ENCODE results near the gene KNCN.

- no peak for TF ChIP-seq CTCF (IDR thresholded peaks at IDR 0.05; ENCODE audit: poor library complexity, severe bottlenecking)
- TF ChIP-seq MXI1 (conservative IDR thresholded peaks at IDR 0.05; ENCODE audit: poor library complexity, severe bottlenecking) = no peak
These were observed 49.9 kb downstream of the KNCN start for GRCh38 chr1:46501528-46501927.
